Superior temporal gyrus (tissue), 1 donor: Measurements from ENCODE around the gene DEPP1.
A peak's percentile ranks its signal among the peaks of the same experiment; 100 is the strongest.

Source experiments
- DNase-seq: peaks from one replicate; pipeline ENCODE4 v3.0.0-alpha.2; 2016; ENCODE audit errors: extremely low spot score

Gene DEPP1

DNA sequence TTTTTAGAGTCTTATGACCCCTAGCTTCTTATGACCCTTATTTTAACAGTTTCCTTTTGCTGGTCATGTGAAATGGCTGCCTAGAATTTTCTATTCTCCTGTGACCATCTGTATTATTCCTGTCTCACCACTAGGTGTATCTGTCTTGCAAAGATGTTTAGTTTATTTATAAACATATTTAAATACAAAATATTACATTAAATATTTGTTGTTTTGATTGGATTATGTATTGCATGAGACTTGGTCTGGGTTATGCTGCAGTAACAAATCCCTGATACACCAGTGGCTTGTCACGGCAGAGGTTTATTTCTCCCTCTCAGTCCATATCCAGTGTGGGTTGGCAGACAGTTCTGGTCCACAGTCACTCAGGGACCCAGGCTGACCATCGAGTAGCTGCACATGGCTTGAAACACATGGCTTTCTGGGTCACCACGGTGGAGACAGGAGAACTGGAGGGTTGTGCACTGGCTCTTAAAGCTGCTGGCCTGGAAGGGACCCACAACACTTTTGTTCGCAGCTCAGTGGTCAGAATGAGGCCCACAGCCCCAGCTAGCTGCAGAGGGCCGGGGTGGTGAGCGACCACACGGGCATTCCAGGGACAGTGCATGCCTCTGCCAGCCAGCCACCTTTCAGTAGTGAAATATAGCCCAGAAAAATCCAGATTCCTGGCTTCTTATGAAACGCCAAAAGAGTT, 11.6 kb downstream of the DEPP1 start:
- no peak for DNase-seq

DNA sequence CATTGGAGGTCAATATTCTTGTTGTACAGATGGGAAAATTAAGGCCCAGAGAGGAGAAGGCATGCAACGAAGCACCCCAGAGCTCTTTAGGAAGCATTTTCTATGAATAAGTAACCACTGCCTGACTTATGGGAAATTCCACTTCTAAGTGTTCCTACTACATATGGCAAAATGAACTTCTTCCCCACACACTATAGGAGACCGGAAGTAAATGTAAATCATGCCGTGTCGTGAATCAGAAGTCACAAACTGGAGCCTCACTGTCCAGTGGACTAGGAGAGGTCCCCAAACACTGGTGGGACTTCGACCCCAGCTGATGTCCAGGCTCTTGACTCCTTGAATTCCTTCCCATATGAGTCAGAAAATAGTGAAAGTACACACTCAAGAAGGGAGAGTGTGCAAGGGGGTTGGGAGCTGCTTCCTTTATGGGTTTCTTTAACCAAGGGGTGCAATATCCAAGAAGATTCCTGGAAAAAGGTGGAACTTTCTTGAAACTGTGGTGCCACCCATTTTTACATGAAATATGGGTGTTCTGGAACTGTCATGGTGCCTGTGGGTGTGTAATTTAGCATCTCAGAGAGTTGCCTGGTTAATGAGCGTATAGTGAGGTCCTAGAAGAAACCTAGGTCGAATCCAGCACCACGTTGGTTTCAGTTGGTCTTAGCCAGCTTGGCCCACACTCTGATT, 12.3 kb downstream of the DEPP1 start:
- no peak for DNase-seq

DNA sequence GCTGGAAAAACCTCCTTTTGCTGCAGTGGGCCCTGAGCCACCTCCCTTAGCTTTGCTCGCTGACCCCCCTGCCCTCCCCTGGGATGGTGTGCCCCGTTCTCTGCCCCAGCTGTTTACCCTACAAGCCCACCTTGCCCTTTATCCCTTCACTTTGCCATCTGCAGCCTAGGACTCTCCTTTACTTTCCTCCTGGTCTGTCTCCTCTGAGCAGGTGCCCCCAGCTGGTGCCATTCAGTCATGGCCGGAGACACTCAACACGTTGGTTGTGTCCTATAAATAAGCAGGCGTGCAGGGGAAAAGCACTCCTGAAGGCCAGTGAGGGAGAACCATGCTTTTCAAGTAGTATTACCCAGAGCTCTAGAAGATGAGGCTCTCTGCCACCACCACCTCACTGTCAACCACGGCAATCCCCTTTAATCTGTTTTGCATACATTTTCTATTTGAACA, 12.9 kb downstream of the DEPP1 start:
- DNase-seq, result no peak

DNA sequence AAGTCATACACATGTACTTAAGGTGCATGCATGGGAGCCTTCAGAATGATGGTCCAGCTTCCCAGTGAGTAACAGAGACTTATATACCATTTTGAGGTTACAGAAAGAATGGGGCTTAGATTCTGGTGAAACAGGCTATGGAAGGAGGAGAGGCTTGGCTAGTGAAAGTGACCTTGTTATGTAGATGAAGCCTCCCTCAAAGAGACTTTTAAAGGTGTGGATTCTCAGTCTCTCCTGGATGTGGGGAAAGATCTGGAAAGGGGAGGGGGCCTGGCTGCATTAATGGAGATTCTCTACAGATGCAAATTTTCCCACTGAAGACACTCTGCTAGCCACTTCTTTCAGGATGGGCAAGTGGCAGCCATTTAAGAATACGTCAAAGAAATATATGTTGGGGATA, 13.5 kb downstream of the DEPP1 start:
- DNase-seq, result no peak

DNA sequence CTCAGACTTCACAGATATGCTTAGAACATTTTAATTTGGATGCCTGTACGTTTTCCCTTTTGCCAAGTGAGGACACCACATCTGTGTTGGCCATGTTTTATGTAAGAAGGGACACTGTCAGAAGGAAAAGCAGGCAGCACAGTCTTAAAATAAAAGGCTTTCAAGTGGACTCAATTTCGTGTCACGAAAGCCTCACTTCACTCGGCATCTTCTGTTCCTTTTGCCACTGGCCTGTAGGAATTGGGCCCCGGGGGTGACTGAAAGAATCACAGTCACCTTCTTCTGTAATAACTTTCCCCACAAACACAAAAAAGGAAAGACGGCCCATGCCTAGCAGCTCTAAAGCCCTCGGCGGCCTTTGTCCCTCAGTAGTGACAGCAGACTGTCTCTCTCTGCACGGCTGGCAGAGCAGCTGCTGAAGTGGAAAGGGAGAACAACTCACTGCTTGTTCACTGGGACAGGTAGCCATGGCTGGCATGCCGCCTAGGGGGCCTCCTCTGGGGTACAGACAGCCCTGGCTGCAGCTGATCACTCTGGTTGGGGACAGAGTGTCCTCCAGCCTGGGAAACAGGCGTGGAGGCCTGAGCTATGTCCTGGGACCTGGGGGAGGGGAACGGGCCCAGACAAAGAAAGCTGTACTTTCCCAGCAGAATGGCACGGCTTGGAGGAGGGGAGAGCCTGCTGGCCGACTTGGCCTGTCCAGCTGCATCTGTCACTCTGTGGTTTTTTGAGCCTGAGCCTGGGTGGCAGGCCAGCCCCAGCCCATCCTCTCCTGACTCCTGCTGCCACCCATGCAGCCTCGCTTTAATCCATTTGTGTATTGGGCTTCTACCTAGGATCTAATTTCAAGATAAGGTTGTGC, 14.6 kb downstream of the DEPP1 start:
- peak; percentile 97 for DNase-seq

DNA sequence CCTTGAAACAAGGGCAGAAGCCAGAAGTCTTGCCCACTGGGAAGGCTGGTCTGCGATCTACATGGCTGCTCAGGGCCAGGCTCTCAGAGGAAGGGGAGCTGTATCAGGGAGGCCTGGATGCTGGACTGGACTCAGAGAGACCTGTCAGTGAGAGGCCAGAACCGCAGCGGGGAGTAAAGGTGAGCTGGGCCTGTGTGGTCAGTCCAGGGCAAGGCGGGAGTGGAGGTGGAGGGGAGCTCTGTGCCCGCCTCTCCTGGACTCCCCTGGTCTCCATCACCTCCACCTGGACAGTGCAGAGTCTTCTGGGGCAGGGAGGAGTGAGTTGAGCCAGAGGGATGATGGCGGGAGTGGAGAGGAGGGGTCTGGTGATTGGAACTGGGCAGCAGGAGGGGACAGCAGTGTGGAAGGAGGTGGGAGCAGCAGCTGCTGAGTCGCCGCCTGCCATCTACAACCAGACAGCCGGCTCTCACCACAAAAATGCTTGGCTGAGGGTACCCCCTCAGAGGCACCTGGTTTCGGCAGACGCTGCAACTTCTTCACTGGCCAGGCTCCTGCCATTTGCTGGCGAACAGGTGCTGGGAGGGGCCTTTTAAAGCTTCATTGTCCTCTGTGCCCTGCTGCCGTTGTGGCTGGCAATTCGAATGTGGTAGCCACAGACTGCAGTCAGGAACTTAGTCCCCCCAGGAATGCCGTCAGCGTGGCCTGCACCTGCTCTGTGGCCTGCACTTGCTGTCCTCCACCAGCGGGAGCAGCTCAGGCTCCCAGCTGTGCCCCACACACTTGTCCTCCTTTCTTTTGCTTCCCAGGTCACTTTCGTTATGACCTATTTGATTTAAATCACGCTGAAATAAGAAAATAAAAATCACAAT, 15.5 kb downstream of the DEPP1 start:
- no peak for DNase-seq

DNA sequence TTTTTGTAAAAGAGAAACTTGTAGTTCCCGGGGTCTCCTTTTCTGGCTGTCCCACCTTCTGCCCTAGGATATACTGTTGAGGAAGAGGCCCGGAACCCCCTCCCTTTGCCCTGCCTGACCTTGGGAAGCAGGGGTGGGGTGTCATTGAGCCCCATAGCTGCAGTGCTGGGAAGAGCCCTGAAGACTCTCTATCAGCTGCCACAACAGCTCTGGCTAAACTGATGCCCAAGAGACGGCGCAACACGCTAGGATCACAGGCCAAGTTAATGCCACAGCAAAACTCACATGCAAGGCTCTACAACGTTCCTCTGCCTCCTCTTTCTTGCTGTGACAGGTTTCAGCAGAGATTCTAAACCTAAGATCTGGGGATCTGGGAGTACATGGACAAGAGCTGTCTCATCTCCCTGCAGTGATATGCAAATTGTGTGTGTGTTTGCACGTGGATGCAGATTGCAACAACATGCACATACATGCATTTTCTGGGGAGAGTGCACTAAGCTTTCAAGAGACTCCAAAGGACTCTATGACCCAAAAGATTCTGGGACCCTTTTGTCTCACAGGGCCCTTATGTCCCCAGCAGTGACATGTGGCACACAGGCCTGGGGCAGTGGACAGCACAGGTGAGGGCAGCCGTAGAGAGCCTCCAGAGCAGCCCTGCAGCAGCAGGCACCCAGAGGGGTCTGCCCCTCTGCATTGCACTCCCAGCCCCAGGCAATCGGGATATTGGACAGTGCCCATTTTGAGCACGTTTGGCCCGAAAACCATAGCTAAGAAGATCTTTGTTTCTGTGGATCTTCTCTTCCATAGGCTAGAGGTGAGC, 16.5 kb downstream of the DEPP1 start:
- peak; percentile 58 for DNase-seq

DNA sequence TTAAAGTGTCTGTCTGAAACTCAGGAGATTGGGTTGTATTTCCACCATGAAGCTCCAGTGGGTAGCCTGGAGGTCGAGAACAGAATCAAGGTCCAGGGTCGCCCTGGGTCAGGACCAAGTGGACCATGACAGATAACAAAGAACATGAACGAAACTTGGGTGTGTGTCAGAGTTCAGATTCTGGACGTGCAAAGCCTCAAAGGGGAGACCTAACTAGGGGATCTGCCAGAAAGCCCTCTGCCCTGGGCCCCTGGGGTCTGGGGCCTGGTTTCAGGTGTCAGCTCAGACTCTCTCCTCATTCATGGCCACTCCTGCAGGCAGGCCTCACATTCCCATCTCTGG, 17.4 kb downstream of the DEPP1 start:
- DNase-seq, result no peak

DNA sequence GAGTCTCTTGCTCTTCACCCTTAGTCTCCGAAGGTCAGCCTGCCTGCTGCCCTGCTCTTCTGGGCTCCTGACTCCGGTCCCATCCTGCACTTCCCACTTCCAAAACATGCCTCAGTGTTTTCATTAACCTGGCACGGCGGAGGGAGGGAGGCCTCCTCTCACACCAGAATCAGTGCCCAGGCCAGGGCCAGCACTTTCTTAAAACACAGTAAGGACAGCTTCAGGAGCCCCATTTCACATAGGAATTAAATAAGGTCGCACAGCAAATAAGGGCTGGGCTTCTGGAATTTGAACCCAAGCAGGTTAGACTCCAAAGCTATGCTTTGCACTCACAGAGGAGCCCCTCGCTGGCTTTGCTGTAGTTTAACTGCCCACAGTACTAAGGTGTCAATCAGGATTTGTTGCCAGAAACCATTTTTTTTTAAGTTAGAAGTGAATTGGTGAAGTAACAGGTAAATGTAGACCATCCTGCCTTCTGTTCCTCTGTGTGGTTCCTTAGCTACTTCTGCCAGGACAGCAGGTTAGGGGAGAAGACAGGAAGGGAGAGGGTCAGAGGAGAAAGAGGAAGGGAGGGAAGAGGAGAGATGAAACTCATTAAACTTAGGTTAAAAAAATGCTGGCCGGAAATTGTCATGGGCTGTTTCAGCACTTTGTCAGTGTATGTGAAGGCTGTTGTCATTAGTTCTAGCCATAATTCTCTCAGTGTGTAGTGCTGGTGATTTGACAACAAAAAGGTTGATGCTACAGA, 18.0 kb downstream of the DEPP1 start:
- DNase-seq, result peak; percentile 42

DNA sequence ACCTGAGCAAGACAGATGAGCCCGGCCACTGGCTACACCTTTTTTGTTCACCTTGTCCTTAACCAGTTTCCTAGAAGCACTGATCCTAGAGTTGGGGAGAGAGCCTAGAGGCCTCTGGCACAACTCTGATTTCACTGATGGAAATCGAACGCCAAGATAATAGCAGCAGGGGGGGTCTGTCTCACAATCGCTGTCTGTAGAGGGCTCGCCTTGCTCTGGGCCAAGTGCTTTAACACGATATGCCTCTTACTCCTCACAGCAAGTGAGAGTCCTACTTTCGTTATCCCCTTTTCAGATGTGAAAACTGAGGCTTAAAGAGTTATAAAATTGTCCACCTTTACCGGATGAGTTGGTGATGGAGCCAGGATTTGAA, 18.5 kb downstream of the DEPP1 start:
- DNase-seq, result peak; percentile 52

DNA sequence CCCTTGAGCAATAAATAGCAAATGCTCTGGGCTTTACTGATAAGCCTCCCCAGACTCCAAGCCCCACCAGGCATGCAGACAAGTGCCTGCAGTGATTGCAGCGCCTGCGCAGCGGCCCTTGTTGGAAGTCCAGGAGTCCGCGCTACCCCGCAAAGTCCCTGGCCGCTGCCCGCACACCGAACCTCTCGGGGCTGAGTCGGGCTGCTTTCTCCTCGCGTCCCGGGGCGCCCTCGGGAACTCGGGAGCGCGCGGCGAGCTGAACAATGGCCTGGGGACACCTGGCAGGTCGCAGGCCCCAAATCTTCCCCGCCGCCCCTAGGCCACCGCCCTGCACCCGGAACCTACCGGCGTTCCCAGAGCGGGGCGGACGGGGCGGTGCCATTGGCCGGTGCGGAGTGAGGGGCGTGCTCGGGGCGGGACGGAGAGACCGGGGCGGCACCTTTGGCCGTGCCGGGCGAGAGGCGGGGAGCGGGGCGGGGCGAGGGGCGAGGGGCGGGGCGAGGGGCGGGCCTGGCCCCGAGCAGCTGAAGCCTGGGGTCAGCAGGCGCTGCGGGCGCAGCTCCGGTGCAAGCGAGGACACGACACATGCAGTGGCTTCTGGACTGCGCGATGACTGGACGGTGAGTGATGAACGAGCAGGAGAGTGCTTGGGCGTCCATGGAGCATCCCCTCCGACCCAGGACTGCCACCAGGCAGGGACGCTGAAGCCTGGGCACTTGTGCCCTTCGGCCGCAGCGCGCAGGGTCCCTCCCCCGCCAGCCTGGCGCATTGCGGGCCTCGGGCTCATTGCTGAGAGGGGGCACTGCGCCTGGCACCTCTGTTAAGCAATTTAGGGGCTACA, 19.1 kb downstream of the DEPP1 start, which contains the start of gene RASSF4:
Gene RASSF4, plus strand, starts transcription at position 556 of the 841 bp plus-strand sequence. CDS start 10,401 bp downstream, outside the sequence.
- peak; percentile 84 for DNase-seq

DNA sequence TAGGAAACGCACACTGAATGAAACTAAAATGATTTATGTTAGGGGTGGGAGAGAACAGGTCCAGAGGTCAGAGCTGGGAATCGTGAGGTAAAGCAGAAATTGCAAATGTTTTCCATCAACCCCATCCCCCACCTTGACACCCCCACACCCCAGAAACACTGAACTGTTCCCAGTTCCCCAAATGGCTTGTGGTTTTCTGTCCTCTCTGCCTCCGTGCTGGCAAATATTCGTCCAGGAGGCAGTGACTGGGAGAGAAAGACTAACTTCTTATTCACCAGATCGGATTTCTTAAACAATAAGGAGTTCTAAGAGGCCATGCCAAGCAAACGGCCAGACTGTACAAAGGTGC, 19.7 kb downstream of the DEPP1 start:
- DNase-seq, result no peak

DNA sequence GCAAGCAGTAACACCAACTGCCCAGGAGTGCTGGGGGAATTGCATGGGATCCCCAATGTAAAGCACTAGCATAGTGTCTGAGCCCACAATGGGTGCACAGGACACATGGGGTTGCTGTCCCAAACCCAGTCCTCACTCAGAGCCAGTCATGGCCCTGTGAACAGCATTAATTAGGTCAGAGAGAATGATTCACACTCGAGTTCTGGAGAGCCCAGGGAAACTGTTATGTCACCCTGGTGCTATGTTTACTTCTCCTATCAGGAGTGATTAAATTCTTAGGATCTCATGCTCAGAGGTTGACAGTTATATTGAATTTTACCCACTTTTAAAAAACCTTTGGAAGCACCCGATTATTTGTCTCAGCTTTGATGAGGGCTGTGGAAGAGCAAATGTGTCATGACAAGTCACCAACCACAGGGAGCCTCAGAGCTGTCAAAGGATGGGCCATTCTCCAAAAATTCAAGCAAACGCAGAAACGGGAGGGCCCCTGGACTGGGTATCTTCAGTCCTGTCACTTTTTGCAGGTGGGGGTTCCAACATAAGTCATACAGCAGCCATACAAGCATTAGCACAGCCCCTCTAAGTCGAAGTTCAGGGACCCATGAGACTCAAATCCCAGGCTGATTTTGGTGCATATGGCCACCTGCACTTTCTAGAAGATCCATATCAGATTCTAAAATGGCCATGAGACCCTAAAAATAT, 20.3 kb downstream of the DEPP1 start:
- peak; percentile 49 for DNase-seq

DNA sequence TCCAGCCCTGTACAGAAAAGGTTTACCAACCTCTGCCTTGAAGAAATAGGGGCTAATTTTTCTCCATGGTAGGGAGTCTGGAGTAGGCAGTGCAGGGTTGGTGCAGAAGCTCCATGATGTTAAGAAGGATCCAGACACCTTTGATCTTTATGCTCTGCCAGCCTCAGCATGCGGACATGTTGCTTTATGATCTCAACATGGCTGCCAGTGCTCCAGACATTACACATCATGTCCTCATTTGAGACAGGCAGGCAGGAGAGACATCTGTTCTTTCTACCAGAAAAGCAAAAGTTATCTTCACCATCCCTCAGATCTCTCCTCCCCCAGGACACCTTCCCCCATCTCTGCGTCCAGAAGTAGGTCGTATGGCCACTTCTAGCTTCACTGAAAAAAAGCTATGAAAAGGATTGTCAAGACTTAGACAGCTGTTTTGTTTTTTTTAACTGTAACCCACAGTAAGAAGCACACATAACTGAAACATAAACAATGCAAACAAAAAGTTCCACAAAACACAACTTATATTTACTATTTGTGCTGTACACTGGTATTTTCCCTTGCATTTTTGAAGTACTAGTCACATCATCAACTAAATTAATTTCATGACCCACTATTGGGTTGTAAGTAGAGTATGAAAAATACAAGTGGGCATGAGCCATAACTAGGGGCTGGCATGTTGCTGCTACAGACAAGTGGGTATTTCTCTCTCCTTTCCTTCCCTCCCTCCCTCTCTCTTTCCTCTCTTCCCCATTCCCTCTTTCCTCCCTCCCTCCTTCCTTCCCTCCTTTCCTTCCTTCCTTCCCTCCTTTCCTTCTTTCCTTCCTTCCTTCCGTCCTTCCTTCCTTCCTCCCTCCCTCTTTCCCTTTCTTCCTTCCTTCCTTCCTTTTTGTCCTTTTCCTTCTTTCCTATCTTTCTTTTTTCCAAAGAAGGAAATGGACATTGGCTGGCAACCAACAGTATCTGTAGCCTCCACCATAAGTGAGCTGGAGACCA, 21.6 kb downstream of the DEPP1 start:
- DNase-seq, result no peak

DNA sequence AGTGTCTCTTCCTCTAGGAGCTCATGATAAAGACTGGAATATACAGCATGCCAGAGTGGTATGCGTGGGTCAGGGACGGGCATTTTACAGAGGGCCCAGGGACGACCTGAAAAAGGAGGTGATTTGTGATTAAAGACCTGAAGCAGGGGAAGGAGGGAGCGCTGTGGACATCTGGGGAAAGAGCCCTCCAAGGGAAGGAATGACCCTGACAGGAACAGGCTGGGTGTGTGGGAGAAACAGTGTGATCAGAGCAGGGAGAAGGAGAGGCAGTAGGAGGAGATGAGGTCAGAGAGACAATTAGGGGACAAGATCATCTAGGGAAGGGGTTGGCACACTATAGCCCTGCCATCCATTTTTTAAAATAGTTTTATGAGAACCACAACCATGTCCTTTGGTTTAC, 22.4 kb downstream of the DEPP1 start:
- no peak for DNase-seq

DNA sequence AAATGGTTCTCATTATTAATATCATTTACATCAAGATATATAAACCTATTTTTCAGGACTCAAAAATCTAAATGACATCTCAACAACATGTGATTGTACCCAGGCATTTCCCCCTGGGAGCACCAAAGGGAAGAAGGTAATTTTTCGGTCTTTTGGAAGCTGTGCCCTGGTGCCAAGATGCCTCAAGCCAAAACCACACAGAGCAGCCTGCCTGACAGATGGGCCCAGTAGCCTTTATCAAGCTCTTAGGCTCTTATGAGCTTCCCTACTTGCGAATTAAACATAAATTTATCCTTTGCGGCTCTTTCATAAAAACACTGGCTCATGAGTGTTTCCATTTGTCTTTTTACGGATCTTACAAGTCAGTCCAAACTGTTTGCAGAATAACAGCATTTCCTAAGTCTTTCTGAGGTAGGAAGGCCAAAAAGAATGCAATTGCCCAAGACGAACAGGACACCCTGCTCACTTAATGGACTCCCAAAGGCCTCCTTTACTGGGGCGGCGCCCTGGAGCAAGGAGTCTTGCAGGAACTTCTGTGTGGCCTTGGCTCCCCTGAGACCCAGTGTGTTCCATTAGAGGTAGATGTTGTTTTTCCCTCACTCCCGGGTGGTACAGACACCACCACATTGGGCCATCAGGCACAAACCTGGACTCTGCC, 23.1 kb downstream of the DEPP1 start:
- no peak for DNase-seq

DNA sequence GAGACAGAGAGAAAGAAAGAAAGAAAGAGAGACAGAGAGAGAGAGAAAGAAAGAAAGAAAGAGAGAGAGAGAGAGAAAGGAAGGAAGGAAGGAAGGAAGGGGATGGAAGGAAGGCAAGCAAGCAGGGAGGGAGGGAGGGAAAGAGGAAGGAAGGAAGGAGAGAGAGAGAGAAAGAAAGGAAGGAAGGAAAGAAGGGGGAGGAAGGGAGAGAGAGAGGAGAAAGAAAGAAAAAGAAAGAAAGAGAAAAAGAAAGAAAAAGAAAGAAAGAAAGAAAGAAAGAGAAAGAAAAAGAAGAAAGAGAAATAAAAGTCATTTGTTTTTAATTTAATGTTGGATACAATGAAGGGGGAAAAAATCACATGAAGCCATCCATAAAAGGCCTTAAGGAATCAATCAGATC, 23.6 kb downstream of the DEPP1 start:
- no peak for DNase-seq
